Measurements from ENCODE around the gene LRMDA.

DNA sequence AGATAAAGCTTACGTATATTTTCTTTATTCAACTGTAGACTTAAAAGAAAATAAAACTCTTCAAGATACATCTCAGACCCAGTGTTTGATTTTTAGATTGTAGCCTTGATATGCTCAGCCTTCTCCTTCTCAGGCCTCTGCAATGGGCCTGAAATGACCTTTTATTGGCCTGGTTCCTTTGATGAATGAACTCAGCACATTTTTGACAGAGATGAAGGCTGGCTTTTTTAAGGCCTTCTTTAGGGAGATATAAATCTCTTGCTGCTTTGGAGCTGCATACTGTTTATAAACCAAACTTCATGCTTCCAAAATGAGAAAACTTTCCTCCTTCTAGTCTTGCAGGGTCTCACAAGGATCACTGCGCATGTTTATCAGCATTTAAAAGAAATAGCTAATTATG, 1049.8 kb downstream of the LRMDA start:
- TF ChIP-seq, protein P1, sequence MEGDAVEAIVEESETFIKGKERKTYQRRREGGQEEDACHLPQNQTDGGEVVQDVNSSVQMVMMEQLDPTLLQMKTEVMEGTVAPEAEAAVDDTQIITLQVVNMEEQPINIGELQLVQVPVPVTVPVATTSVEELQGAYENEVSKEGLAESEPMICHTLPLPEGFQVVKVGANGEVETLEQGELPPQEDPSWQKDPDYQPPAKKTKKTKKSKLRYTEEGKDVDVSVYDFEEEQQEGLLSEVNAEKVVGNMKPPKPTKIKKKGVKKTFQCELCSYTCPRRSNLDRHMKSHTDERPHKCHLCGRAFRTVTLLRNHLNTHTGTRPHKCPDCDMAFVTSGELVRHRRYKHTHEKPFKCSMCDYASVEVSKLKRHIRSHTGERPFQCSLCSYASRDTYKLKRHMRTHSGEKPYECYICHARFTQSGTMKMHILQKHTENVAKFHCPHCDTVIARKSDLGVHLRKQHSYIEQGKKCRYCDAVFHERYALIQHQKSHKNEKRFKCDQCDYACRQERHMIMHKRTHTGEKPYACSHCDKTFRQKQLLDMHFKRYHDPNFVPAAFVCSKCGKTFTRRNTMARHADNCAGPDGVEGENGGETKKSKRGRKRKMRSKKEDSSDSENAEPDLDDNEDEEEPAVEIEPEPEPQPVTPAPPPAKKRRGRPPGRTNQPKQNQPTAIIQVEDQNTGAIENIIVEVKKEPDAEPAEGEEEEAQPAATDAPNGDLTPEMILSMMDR (IDR thresholded peaks at IDR 0.05), result no peak
- no peak for TF ChIP-seq POLR2AphosphoS5 (IDR thresholded peaks at IDR 0.05)
- no peak for TF ChIP-seq POLR2A (IDR thresholded peaks at IDR 0.05)
